A172 (cell line): ENCODE data around the gene ACTL10. TPM values are rescaled to one million over a fixed set of nuclear protein-coding genes. Genes with fewer than 3 reads are reported as not detected.
A peak's percentile ranks its signal among the peaks of the same experiment; 100 is the strongest.

Source experiments
- DNase-seq: peaks from one replicate; pipeline ENCODE4 v3.0.0-alpha.2; 2015; ENCODE audit warnings: low spot score
- total RNA-seq: library from RNA; depleted of rRNA; stranded (reverse); fragments of >200 nt; shearing (Covaris generic); gene quantifications from 2 replicates; pipeline ENCODE4 v1.2.3, GENCODE V29; 2014

The ACTL10 gene
- total RNA-seq, 1 experiment from 2014 or later = not detected

DNA sequence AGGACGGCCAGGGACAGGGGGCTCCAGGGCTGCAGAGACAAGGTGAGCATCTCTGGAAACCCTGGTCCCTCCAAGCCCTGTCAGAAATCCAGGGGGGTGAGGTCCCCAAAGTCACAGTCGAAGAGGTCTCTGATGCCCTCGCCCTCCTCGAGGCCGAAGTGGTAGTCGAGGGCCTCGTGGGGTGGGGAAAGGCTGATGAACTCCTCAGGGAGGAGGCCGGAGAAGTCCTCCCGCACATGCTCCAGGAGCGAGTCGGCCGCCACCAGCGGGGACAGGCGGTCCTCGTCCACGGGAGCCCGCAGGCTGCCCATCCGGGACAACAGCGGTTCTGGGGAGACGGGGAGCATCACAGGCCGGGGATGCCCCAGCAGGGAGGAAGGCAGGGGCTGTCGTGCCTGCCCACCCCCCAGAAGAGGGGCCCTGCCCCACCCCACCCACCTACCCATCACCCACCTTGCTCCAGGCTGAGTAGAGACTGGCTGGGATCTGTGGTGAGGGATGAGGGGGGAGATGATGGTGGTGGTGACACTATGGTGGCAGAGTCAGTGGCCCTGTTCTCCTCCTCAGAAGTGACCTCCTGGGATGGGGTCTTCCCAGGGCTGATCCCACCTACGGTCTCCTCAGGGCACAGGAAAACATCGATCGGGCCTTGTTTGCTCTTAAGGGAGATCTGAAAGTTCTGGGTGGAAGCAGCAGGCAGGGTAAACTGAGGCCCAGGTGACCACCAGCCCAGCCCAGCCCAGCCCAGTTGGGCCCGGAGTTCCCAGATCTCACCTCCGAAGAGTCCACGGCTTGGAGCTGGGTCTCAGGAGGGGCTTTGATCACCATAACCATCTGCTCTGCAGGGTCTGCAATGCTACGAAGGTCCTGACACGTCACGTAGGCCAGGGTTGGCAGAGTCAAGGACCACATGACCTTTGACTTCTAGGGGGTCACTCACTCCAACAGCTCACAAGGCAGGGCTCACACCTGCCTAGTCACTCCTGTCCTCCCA, 10.2 kb downstream of the ACTL10 start:
- DNase-seq = no peak

DNA sequence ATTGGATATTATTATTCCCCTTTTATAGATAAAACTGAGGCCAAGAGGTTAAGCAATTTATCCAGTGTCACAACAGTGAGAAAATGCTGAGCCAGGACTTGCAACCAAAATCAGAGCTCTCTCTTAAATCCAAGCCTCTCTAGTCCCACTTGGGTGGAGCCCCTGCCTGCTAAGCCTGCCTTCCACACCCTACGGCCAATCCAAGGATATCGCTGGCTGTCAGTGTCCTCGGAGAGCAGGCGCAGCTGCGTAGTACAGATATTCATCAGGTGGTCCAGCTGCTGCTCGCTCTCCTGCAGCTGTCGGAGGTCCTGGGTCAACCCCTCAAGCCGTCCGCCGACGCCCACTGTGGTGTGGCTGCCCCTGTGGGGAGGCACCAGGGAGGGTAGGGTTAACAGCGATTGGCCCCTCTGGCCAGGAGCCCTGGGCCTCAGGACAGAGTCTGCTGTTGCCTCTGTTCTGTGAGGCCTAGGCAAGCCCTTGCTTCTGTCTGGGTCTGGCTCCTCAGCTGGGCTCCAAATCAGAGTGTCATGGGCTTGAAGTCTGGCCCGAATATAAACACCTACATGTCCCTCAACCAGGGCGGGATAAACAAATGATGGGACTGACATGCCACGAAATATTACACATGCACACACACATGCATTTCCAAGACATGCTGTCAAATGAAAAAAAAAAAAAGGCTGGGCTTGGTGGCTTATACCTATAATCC, 11.4 kb downstream of the ACTL10 start:
- no peak for DNase-seq

DNA sequence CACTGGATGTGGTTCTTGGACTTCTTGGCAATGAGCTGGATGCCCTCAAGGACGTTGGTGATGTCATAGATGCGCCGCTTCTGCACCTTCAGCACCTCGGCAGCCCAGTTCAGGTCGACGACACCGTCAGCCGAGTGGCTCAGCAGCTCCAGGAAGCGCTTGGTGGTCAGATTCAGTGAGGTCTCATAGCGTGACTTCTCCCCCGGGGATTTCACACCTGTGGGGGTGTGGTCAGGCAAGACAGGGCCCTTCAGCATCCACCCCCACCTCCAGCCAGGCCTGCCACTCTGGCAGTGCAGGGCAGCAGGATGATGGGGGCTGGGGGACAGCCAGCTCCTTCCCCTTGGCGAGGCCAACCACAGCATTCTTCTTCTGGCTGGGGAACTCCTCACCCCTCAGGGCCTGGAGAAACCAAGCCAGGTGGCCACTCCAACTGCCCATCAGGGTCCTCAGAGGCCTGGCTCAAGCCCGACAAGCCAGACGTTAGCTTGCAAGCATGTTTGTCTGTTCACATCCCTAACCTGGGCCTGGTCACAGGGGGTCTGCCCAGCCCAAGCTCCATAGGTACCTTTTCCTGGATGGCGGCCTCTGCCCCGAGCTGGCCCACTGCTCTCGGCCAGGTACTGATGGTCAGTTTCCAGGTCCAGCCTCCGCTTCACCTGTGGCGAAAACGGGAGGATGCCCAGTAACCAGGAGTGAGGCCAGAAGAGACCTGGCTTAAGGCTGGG, 13.2 kb downstream of the ACTL10 start:
- DNase-seq = no peak

DNA sequence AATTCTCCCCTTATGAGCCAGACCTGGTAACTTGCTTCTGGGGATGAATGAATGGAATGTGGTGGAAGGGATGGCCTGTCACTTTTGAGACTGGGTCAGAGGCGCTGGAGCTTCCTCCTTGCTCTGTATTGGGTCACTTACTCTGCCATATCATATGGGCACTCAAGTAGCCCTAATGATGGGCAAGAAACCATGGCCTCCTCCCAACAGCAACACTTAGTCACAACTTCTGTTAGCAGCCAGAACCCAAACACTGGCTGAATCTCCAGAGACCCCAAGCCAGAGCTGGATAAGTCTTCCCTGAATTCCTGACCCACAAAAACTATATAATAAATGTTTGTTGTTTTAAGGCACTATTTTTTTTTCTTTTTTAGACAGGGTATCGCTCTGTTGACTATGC, 13.9 kb downstream of the ACTL10 start:
- DNase-seq = no peak

DNA sequence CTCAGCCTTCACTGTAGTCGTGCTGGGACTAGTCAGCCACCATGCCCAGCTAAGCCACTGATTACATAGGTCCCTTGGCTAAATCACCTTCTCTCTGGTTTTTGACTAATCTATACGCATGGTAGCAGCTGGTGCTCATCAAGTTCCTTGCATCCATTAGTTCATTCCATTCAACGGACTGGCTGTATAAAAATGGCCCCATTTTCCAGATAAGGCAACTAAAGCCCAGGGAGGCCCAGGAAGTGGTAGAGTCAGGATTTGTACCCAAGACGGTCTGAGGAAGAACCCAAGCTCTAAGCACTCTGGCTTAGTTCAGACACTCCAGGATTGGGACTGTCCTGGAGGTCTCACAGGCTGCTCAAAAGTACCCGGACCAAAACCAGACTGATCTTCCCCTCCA, 14.5 kb downstream of the ACTL10 start:
- no peak for DNase-seq

DNA sequence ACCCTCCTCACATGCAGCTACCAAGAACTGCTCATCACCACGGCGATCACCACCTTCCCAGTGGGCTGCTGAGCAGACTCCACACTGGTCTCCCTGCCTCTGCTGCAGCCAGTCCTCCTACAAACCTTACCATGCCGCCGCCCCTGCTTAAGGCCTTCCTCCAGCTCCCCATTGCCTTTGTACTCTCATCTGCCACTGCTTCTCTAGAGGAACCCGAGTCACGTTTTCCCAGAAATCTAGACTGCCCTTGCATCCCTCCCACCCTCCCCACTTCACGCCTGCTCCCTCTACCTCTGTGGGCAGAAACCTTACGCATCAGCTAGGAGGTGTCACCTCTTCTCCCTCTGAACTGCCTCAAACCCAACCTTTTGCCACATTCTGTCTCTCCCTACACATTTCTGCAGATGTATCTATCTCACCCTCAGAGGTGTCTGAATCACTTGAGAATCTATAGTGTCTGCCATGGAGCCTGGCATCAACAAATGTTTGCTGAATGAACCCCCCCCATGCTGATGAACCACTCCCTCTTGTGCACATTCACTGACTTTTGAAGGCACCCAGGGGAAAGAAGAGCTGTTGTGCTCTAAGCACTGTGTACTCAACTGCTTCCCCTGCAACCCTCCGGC, 15.1 kb downstream of the ACTL10 start:
- DNase-seq = no peak

DNA sequence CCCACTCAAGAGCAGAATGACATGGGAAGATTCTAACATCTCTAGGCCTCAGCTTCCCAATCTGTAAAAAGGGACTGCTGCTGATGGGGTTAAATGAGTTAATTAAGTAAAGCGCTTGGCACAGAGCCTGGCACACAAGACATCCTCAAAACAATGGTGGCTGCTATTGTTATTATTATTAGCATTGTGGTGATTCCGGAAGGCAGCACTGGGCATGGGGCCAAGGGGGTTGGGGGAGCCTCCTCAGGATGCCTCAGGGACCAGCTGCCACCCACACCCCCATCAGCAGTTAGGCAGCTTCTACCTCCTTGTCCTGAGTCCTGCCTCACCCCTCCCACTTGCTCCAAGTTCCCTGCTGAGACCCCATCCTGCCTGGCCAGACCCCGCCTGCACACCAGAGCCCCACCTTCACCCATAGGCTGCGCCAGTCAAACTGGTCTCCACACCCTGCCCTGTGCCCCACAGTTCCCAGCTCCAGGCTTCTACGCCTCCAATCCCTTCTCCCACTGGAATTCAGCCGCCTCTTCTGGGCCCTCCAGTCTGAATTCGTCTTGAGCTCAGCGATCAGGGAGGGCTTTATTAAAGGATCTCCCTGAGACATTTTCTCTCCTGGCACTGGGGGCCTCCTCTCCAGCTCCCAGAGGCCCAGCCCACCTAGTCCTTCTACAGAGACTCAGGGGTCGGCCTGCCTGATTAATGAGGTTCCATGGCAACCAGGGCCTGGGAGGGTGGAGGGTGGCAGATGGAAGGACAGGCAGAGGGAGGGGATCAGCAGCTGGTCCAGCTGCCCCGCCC, 18.0 kb downstream of the ACTL10 start:
- DNase-seq = no peak

DNA sequence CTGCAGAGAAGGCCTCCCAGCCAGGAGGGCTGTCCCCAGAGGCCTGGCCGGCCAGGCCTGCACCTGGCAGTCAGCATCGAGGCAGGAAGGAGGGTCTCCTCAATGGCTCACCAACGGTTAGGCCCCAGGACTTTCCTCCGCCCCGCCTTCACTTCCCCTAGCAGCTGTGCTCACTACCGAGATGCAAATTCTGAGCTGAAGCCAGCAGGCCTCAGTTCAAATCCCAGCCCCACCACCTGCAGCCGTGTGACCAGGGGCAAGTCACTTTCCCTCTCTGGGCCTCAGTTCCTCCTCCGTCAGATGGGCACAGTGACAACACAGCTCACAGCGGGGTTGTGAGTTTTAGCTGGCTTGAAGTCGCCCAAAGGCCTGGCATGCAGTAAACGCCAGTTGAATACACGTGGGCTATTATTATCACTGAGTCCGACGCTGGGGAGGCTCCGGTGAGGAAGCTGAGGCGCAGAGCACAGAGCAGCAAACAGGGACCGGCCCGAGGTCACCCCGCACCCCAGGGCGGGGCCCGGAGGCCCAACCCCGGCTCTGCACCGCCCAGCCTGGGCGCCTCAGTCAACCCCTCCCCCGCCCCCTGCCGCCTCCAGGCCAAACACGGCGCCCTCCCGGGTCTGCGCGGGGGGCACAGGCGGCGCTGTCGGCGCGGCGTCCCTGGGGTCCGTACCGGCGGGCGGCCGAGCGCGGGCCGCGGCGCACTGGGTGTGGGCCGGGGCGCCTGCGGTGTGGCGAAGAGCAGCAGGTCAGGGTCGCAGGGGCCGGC, 18.8 kb downstream of the ACTL10 start:
- DNase-seq = peak; percentile 44

DNA sequence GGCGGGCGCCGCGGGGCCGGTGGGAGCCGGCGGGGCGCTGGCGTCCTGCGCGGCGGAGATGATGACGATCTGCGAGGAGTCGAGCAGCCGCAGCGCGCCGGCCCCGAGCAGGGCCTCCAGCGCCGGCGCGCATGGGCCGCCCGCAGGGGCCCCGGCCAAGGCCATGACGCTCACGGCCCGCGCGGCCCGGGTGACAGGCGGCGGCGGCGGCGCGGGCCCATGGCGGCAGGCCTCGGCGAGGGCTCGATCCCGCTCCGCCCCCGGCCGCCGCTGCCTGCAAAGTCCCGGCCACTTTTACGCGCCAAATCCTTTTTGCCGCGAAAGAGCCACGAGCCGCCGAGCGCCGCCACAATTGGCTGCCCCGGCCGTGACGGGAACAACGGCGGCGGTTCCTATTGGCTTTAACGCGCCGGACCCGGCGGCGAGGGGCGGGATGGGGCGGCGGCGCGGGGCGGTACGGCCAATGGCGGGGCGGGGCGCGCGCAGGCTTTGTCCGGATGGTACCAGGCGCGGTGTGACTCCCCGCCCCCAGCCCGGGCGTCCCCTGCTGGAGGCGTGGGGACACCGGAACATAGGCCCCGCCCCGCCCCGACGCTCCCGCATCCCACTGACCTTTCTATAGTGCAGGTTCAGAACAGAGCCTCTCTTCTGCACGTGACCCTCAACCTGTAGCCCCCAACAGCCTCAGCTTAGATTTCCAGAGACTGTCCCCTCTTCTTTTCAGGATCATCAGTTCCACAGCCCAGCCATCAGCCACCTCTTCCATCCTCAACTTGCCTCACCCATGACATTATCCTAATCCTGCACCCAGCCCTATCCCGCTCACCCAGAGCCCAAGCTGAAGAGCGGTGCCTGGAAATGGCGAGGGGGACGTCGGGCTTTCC, 19.6 kb downstream of the ACTL10 start, which contains the start of gene E2F1:
Gene E2F1, minus strand, starts transcription at position 286 of the 884 bp plus-strand sequence. Its CDS starts 121 bp downstream, at position 165.
- DNase-seq = peak; percentile 90

DNA sequence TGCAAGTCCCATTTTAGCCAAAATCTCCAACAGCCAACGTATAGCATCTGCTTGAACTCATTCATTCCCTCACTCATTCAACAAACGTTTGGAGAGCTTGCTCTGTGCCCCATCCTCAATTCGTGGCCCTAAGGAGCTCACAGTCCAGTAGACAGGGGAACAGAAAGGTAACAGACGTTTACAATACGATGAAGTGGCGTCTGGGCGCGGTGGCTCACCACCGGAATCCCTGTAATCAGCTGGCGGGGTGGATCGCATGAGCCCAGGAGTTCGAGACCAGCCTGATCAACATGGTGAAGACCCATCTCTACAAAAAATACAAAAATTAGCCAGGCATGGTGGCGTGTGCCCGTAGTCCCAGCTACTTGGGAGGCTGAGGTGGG, 20.2 kb downstream of the ACTL10 start:
- DNase-seq = no peak

DNA sequence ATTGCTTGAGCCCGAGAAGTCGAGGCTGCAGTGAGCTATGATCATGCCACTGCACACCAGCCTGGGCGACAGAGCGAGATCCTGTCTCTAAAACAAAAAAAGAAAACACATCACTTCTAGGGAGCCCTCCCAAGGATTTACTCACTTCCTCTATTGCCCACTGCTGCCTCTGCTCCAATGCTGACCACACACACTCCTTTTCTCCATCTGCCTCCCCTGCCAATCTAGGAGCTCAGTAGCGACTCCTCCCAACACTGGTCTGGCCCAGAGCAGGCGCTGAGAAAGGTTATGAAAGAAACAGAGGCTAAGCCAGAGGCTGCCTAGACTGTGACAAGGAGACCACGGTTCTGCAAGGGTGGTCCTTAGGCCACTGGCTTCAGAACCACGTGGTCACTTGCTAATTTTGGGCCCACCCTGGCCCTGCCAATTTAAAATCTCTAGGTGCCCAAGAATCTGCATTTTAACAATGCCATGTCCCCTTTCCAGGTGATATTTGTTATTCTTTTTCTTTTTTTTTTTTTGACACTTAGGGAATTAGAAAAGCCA, 20.7 kb downstream of the ACTL10 start:
- DNase-seq = no peak

DNA sequence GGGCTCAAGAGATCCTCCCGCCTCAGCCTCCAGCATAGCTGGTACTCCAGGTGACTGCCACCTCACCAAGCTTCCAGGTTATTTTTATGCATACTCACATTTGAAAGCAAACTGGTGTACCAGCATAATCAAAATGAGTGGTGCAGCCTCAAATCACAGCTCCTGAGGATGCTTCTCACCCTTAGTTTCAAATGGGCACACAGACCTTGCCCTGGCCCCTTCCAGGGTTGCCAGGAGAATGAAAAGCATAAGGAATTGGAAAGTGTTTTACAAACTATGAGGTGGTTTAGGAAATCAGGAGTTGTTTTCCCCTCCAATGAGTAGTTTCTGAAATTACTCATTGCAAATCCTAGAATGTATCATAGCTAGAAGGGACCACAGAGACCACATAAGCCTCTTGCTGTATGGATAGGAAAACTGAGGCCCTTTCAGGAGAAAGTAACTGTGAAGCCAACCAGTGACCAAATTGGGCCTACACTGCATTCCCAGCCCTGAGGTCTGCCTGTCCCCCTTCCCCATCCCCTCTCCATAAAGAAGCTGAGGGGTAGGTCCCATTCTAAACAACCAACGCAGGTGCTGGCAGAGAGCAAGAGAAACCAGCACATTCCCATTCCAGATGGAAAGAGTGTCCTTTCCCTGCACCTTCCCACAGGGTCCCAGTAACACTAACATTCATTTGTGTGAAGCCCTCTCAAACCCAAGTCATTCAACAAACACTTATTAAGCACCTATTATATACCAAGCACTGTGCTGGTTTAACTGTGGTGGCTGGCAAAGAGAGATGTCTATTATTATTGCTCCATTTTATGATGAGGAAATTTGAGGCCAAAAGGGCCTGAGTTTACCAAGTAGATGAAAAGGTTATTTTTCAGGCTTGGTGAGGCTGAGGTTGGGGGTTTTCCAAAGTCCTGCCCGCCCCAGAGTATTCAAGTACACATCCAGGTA, 21.5 kb downstream of the ACTL10 start:
- DNase-seq = no peak

DNA sequence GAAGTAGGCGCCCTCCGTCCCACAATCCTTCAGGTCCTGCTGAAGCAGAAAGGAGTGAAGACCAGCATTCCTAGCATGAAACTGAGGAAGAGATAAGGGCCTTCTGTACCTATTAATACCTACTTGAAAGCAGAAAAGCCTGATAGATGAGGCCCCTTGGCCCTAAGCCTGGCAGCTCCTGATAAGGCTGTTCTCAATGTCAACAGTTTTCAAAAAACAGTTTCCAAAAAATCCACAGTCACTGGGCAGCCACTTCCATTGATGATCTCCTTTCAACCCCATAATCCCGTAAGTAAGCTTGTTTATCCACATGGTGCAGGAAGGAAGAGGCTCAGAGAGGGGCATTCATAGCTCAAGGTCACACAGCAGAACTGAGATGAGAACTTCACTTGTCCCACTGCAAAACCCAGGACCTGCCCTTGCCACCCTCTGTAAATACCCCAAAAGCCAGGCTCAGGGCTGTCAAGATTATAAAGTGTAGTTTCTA, 22.2 kb downstream of the ACTL10 start:
- DNase-seq = no peak

DNA sequence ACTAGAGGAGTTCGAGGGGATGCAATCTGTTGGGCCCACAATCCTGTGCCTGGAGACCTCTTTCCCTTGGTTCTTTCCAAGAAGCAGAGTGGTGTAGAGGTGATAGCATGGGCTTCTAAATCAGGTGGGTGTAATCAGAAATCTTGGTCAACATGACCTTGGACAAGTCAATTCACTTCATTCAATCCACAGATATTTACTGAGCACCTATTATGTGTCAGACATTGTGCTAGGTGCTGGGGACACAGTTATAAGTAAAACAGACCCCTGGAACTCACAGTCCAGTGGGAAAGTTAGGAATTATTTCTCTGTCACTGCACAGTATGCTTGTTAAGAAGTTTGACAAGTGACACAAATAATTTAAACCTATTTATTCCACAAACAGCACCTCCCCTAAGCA, 22.8 kb downstream of the ACTL10 start:
- no peak for DNase-seq

DNA sequence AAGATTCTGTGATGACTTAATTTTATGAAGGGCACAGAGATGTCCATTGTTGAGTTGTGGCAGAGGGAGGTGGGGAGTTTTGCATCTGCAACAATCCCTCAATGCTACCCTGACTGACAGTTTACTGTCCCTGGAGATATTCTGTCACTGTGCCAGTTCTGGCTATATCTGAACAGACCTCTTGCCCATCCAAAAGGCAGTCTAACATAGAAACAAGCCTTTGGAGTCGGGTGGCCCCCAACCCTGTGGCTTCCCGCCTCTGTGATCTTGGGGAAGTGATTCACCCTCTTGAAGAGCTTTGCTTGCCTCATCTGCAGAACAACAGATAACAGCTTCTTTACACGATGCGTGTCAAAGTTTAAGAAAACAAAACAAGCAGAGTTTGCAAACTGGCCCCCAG, 23.2 kb downstream of the ACTL10 start:
- peak; percentile 83 for DNase-seq

DNA sequence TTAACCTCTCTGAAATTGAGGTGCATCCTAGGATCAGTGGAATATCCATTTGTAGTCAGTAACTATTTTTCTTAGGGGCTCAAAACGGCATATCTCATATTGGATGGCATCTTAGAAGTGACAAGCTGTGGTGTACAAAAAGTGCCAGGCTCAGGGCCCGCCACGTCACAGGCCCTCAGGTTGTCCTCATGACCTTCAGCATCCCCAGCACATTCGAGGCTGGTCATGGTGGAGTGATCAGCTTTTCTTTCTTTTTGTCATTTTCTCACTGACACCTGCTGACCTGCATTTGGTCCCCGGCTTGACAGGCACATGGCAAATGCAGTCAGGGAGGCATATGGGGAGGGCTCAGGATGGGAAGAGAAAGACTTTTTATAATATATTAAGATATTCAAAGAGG, 26.5 kb downstream of the ACTL10 start:
- no peak for DNase-seq
